GM18508 (cell line): ENCODE data around the gene PROC.

Experiments
- ATAC-seq: cut with Tn5 transposase; IDR thresholded peaks from one replicate; pipeline ENCODE4 v1.9.1; 2021; ENCODE audit warnings: moderate number of reproducible peaks; ENCODE audit not compliant: insufficient read depth, unreplicated experiment

PROC gene

GRCh38 chr2:127413200-127413599 is 5.0 kb upstream of the PROC start:
- no peak for ATAC-seq

GRCh38 chr2:127413782-127414637 is 4.2 kb upstream of the PROC start:
- no peak for ATAC-seq

- ATAC-seq, result no peak
Measured at GRCh38 chr2:127414638-127415592, 3.3 kb upstream of the PROC start.

GRCh38 chr2:127415593-127416505 is 2.4 kb upstream of the PROC start:
- ATAC-seq, result peak; percentile 53

GRCh38 chr2:127416506-127417001 is 1.7 kb upstream of the PROC start:
- peak; percentile 10 for ATAC-seq

GRCh38 chr2:127417406-127417805 is 821 bp upstream of the PROC start:
- no peak for ATAC-seq

- no peak for ATAC-seq
Measured at GRCh38 chr2:127419112-127419430, 844 bp downstream of the PROC start.

- ATAC-seq, result no peak
Measured at GRCh38 chr2:127419448-127420038, 1.3 kb downstream of the PROC start.

- ATAC-seq, result no peak
Measured at GRCh38 chr2:127420039-127420864, 2.0 kb downstream of the PROC start.

- no peak for ATAC-seq
Measured at GRCh38 chr2:127421116-127421800, 3.0 kb downstream of the PROC start.

GRCh38 chr2:127421871-127422558 is 3.8 kb downstream of the PROC start:
- ATAC-seq, result no peak

GRCh38 chr2:127422559-127423477 is 4.6 kb downstream of the PROC start:
- no peak for ATAC-seq

- no peak for ATAC-seq
Measured at GRCh38 chr2:127423478-127423843, 5.2 kb downstream of the PROC start.

GRCh38 chr2:127423880-127424279 is 5.7 kb downstream of the PROC start:
- ATAC-seq, result no peak

- no peak for ATAC-seq
Measured at GRCh38 chr2:127424598-127425520, 6.6 kb downstream of the PROC start.
